Left lung (tissue), 10 donors: ENCODE results near the gene GRB10. TPM values are rescaled to one million over a fixed set of nuclear protein-coding genes. Genes with fewer than 3 reads are reported as not detected.

Experiments
- ATAC-seq: fragments of 200-7000 bp; cut with Tn5 transposase; one replicate; pipeline ENCODE4 v1.9.1; 2020; ENCODE audit warnings: moderate library complexity
- DNase-seq, 4 donors: peaks; one replicate each; pipeline ENCODE4 v3.0.0-alpha.2; 2013 to 2020
- H3K27ac ChIP-seq, 2 donors: fragments of 200-600 bp; sonication (generic) in 1 of 2; one replicate each; pipeline versions ENCODE4 v1.5.0 to v1.8.0; 2020 to 2021
- H3K27me3 ChIP-seq, 2 donors: fragments of 200-600 bp; sonication (generic) in 1 of 2; one replicate each; pipeline versions ENCODE4 v1.5.0 to v1.8.0; 2020 to 2021
- H3K36me3 ChIP-seq, 2 donors: fragments of 200-600 bp; sonication (generic) in 1 of 2; one replicate each; pipeline versions ENCODE4 v1.5.0 to v1.8.0; 2020 to 2021
- H3K4me1 ChIP-seq, 2 donors: fragments of 200-600 bp; one replicate each; pipeline ENCODE4 v1.8.0; 2021
- H3K4me3 ChIP-seq, 2 donors: fragments of 200-600 bp; sonication (generic) in 1 of 2; one replicate each; pipeline versions ENCODE4 v1.5.0 to v1.8.0; 2020 to 2021; ENCODE audit warnings: mild to moderate bottlenecking in 1 of 2
- H3K9me3 ChIP-seq, 2 donors: fragments of 200-600 bp; sonication (generic) in 1 of 2; one replicate each; pipeline versions ENCODE4 v1.5.0 to v1.8.0; 2020 to 2021
- intact Hi-C, 2 donors: fragments of 100-400 bp; cut with DNase I; formaldehyde crosslinking; loops; one replicate each; pipeline versions ENCODE4 v1.11.2 to v1.14.2; 2022
- polyA plus RNA-seq, 6 donors: library from polyadenylated mRNA; unstranded; fragments of 120-200 nt; gene quantifications; one replicate each; pipeline ENCODE4 v1.2.1, GENCODE V29; 2013; ENCODE audit not compliant: insufficient read length in 6 of 6
- total RNA-seq, 2 donors: library from RNA; stranded (reverse); fragmentation: NEBNext Ultra II Directional; extraction: Animal tissue kit (Norgen Biotek cat#: 25700); gene quantifications; one replicate each; pipeline ENCODE4 v1.2.1, GENCODE V29; 2021
- TF ChIP-seq, protein P1 (sequence below), 2 donors: fragments of 200-600 bp; sonication (generic) in 1 of 2; IDR thresholded peaks; one replicate each; pipeline versions ENCODE4 v1.5.0 to v1.8.0; 2021; ENCODE audit warnings: antibody characterized with exemption in 2 of 2
- donor health status: DM: no; HTN: yes; CAD: no.
- donor health status: DM: no; HTN: no; CAD: no.

GRB10 gene
- total and polyA plus RNA-seq, 8 donors = 38.8 to 58.3 (median 45.0) TPM

DNA sequence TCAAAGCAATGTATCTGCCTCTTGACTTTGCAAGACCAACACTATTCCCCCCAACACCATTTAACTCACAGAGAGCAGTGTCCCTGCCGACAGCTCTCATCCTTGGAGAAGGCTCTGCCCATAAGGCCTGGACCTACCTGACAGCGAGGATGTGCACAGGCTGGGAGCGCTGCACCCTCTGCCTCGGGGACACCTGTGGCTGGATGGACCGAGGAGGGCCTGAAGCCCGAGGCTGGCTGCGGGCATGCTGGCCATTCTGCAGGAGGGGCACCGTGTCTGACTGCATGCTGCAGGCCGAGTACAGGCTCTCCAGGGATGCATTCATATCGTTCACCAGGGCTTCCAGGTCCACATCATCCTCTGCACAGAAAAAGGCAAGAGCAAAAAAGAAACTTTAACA is 108.4 kb downstream of the GRB10 start:
- no peak overlapping the region for H3K4me3 ChIP-seq
- TF ChIP-seq, protein P1, sequence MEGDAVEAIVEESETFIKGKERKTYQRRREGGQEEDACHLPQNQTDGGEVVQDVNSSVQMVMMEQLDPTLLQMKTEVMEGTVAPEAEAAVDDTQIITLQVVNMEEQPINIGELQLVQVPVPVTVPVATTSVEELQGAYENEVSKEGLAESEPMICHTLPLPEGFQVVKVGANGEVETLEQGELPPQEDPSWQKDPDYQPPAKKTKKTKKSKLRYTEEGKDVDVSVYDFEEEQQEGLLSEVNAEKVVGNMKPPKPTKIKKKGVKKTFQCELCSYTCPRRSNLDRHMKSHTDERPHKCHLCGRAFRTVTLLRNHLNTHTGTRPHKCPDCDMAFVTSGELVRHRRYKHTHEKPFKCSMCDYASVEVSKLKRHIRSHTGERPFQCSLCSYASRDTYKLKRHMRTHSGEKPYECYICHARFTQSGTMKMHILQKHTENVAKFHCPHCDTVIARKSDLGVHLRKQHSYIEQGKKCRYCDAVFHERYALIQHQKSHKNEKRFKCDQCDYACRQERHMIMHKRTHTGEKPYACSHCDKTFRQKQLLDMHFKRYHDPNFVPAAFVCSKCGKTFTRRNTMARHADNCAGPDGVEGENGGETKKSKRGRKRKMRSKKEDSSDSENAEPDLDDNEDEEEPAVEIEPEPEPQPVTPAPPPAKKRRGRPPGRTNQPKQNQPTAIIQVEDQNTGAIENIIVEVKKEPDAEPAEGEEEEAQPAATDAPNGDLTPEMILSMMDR (IDR thresholded peaks at IDR 0.05) = no peak
- ATAC-seq = no peak
- no peaks in the 10 kb centered on the region for H3K9me3 ChIP-seq
- intact Hi-C loops = no loop called here
- no peak for DNase-seq
- H3K27me3 ChIP-seq = no peaks in the 10 kb centered on the region
- H3K27ac ChIP-seq = no peak overlapping the region
- H3K4me1 ChIP-seq = peaks cover 0 to 7% of the 10 kb centered on the region in 2 donors
- H3K36me3 ChIP-seq = peaks cover 0 to 38% of the 10 kb centered on the region in 2 donors

GRCh38 chr7:50673096-50673495 is 109.6 kb downstream of the GRB10 start:
- Histone ChIP-seq H3K4me1 (peaks cover 6 to 12% of the 10 kb centered on the region in 2 donors), H3K27me3 (no peaks in the 10 kb centered on the region), H3K4me3 (no peak overlapping the region), H3K27ac (no peak overlapping the region), H3K36me3 (peaks cover 0 to 38% of the 10 kb centered on the region in 2 donors), H3K9me3 (no peaks in the 10 kb centered on the region)
- DNase-seq = no peak
- no peak for ATAC-seq
- intact Hi-C loops = no loop called here
- TF ChIP-seq, protein P1 (IDR thresholded peaks at IDR 0.05) = no peak

DNA sequence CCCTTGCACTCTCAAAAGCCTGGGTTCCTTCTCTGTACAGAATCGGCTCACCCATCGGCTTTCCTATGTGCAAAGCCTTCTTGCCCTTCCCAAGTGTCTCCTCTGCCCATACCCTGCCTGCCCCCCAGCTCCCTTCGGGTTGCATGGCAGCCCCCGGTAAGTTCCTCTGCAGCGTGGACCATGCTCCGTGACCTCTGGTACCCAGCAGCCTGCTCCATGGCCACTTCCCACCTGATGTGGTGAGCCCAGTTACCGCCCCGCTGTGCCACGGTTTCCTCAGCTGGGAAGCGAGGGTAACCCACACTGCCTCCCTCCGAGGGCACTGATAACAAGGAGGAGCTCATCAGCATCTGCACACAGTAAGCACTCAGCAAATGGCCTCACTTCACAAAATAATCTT is 110.7 kb downstream of the GRB10 start:
- no peak overlapping the region for H3K27ac ChIP-seq
- intact Hi-C loops = no loop called here
- ATAC-seq (no peak), DNase-seq (no peak)
- no peaks in the 10 kb centered on the region for H3K27me3 ChIP-seq
- peaks cover 17 to 22% of the 10 kb centered on the region in 2 donors for H3K4me1 ChIP-seq
- TF ChIP-seq, protein P1 (IDR thresholded peaks at IDR 0.05) = no peak
- peaks cover 0 to 38% of the 10 kb centered on the region in 2 donors for H3K36me3 ChIP-seq
- H3K9me3 ChIP-seq = no peaks in the 10 kb centered on the region
- no peak overlapping the region for H3K4me3 ChIP-seq

DNA sequence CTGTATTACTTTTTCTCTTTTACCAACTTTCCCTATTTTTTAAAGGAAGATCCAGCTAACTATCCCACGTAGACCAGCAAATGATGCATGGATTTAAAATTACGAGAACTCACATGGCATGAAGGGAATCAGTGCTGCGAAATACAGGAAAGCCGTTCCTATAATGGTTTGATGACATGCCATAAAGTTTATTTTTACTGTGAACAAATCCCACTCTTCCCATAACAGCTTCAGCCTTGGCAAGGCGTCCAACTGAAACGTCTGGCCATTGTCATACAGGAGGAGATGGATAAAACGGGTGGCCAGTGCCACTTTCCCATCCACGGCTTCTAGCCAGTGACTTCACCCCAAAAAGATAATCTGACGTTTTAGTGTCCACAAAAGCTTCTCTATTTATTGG is 111.3 kb downstream of the GRB10 start:
- Histone ChIP-seq H3K4me1 (peaks cover 18 to 29% of the 10 kb centered on the region in 2 donors), H3K27ac (no peak overlapping the region), H3K27me3 (no peaks in the 10 kb centered on the region), H3K4me3 (no peak overlapping the region), H3K9me3 (no peaks in the 10 kb centered on the region), H3K36me3 (peaks cover 0 to 41% of the 10 kb centered on the region in 2 donors)
- TF ChIP-seq, protein P1 (IDR thresholded peaks at IDR 0.05) = no peak
- intact Hi-C loops = no loop called here
- no peak for ATAC-seq
- no peak for DNase-seq

DNA sequence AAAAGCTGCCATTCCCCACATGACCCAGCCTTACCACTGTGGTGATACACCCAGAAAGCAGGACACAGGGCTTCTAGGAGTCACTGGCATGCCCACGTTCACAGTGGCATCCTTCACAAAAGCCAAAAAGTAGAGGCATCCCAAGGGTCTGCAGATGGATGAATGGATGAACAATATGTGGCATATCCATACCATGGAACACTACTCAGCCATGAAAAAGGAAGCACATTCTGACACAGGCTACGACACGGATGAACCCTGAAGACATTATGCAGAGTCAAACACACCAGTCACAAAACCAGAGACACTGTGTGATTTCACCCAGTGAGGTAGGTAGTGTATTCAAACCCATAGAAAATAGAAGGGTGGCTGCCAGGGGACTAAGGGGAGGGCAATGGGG is 112.8 kb downstream of the GRB10 start:
- DNase-seq = no peak
- H3K27me3 ChIP-seq = no peaks in the 10 kb centered on the region
- intact Hi-C loops = no loop called here
- no peak overlapping the region for H3K4me3 ChIP-seq
- no peaks in the 10 kb centered on the region for H3K9me3 ChIP-seq
- TF ChIP-seq, protein P1 (IDR thresholded peaks at IDR 0.05) = no peak
- H3K4me1 ChIP-seq = peaks cover 18 to 31% of the 10 kb centered on the region in 2 donors
- peaks cover 0 to 43% of the 10 kb centered on the region in 2 donors for H3K36me3 ChIP-seq
- ATAC-seq = no peak
- no peak overlapping the region for H3K27ac ChIP-seq
